Parathyroid adenoma (tissue), 2 donors: Measurements from ENCODE around the gene STOX1.

ENCODE experiments used
- H2AFZ ChIP-seq: fragments of 300-600 bp; sonication (generic); one replicate; pipeline ENCODE4 v1.7.0; 2017; ENCODE audit warnings: antibody characterized with exemption, mild to moderate bottlenecking
- H3K27ac ChIP-seq: fragments of 300-600 bp; sonication (generic); one replicate; pipeline ENCODE4 v1.7.0; 2017
- H3K27me3 ChIP-seq: fragments of 300-600 bp; sonication (generic); one replicate; pipeline ENCODE4 v1.7.0; 2017; ENCODE audit warnings: low read length; ENCODE audit not compliant: control insufficient read depth, insufficient read depth
- H3K36me3 ChIP-seq: fragments of 300-600 bp; sonication (generic); one replicate; pipeline ENCODE4 v1.7.0; 2017; ENCODE audit warnings: low read length; ENCODE audit not compliant: control insufficient read depth, insufficient read depth
- H3K4me1 ChIP-seq: fragments of 300-600 bp; sonication (generic); one replicate; pipeline ENCODE4 v1.7.0; 2017; ENCODE audit warnings: control low read depth
- H3K4me2 ChIP-seq: fragments of 300-600 bp; sonication (generic); one replicate; pipeline ENCODE4 v1.7.0; 2017; ENCODE audit warnings: low read length
- H3K4me3 ChIP-seq: fragments of 300-600 bp; sonication (generic); one replicate; pipeline ENCODE4 v1.7.0; 2017; ENCODE audit warnings: low read depth, low read length
- H3K79me2 ChIP-seq: fragments of 300-600 bp; sonication (generic); one replicate; pipeline ENCODE4 v1.7.0; 2017; ENCODE audit warnings: control low read depth
- H3K9ac ChIP-seq: fragments of 300-600 bp; sonication (generic); one replicate; pipeline ENCODE4 v1.7.0; 2017; ENCODE audit warnings: mild to moderate bottlenecking
- H3K9me3 ChIP-seq: fragments of 300-600 bp; sonication (generic); one replicate; pipeline ENCODE4 v1.7.0; 2017; ENCODE audit warnings: low read length; ENCODE audit not compliant: control insufficient read depth
- TF ChIP-seq, protein P1 (sequence below): fragments of 300-600 bp; sonication (generic); IDR thresholded peaks from one replicate; pipeline ENCODE4 v1.7.0; 2017; ENCODE audit warnings: antibody characterized with exemption, mild to moderate bottlenecking
- donor health status: primary hyperparathyroidism.

Gene STOX1

DNA sequence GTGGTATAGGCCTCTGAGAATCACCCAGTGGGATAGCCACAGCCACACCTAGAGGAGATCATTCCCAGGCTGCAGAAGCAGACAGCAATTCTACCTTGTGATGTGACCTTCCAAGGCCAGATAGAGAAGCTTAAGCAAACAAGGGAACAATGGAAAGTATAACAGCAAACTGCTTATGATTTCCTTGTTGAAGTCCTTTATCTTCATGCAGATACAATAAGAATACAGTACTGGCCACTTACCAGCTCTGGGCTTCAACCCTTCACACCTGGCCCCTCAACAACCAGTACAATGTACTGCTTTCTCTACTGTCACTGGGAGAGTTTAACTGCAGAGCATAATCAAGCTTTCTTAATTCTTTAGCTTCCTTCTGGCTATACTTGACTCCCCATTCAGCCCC lies 51.2 kb downstream of the STOX1 start:
- TF ChIP-seq, protein P1, sequence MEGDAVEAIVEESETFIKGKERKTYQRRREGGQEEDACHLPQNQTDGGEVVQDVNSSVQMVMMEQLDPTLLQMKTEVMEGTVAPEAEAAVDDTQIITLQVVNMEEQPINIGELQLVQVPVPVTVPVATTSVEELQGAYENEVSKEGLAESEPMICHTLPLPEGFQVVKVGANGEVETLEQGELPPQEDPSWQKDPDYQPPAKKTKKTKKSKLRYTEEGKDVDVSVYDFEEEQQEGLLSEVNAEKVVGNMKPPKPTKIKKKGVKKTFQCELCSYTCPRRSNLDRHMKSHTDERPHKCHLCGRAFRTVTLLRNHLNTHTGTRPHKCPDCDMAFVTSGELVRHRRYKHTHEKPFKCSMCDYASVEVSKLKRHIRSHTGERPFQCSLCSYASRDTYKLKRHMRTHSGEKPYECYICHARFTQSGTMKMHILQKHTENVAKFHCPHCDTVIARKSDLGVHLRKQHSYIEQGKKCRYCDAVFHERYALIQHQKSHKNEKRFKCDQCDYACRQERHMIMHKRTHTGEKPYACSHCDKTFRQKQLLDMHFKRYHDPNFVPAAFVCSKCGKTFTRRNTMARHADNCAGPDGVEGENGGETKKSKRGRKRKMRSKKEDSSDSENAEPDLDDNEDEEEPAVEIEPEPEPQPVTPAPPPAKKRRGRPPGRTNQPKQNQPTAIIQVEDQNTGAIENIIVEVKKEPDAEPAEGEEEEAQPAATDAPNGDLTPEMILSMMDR: no peak
- no peak overlapping the region for H3K27ac ChIP-seq
- H3K4me3 ChIP-seq: no peak overlapping the region
- H3K9ac ChIP-seq: no peak overlapping the region
- peaks cover 4% of the 10 kb centered on the region for H3K4me1 ChIP-seq
- no peaks in the 10 kb centered on the region for H3K36me3 ChIP-seq
- H3K9me3 ChIP-seq: no peaks in the 10 kb centered on the region
- H3K79me2 ChIP-seq: no peaks in the 10 kb centered on the region
- H3K27me3 ChIP-seq: no peaks in the 10 kb centered on the region
- no peak overlapping the region for H2AFZ ChIP-seq
- no peak overlapping the region for H3K4me2 ChIP-seq

DNA sequence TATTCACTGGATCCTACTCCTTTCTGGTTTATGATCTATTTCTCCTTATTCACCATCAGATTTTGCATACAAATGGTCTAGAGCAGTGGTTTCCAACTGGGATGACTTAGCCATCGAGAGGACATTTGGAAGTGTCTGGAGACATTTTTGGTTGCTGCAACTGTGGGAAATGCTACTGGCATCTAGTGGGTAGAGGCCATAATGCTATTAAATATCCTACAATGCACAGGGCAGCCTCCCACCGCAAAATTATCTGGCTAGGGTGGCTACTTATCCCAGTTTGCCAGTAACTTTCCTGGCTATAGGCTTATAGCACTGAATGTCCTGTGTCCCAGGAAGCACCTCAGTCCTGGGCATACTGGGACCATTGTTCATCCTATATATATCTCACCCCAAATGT lies 52.3 kb downstream of the STOX1 start:
- Histone ChIP-seq H2AFZ (no peak overlapping the region), H3K27me3 (no peaks in the 10 kb centered on the region), H3K4me2 (no peak overlapping the region), H3K9ac (no peak overlapping the region), H3K79me2 (no peaks in the 10 kb centered on the region), H3K36me3 (no peaks in the 10 kb centered on the region), H3K9me3 (no peaks in the 10 kb centered on the region), H3K4me3 (no peak overlapping the region), H3K4me1 (peaks cover 4% of the 10 kb centered on the region), H3K27ac (no peak overlapping the region)
- TF ChIP-seq, protein P1: no peak

- Histone ChIP-seq H3K4me3 (no peak overlapping the region), H3K79me2 (no peaks in the 10 kb centered on the region), H3K27ac (no peak overlapping the region), H3K9ac (no peak overlapping the region), H3K9me3 (no peaks in the 10 kb centered on the region), H3K4me1 (peaks cover 4% of the 10 kb centered on the region), H3K27me3 (no peaks in the 10 kb centered on the region), H3K4me2 (no peak overlapping the region), H2AFZ (no peak overlapping the region), H3K36me3 (no peaks in the 10 kb centered on the region)
- TF ChIP-seq, protein P1: no peak
Observed at GRCh38 chr10:68880181-68880580, 52.9 kb downstream of the STOX1 start.

DNA sequence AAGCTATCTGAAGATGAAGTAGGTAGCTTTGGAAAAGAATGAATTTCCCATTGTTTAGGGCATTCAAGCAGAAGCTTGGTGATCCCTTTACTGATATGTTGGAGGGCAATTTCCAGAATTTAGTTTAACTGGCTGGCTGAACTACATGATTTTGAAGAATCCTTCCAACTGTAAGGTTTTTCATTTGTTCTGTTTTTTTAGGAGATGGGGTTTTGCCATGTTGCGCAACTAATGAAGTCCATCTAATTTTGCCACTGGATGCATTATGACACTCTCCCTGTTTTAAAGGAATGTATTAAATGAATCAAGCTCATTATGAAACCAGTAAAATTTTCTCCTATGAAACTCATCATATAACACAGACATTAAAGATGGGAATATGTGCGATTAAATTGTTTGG lies 67.7 kb downstream of the STOX1 start:
- Histone ChIP-seq H3K4me3 (no peak overlapping the region), H3K4me2 (no peak overlapping the region), H3K27ac (no peak overlapping the region), H3K4me1 (no peaks in the 10 kb centered on the region), H3K79me2 (no peaks in the 10 kb centered on the region), H2AFZ (no peak overlapping the region), H3K27me3 (no peaks in the 10 kb centered on the region), H3K9me3 (no peaks in the 10 kb centered on the region), H3K36me3 (no peaks in the 10 kb centered on the region), H3K9ac (no peak overlapping the region)
- TF ChIP-seq, protein P1: no peak

GRCh38 chr10:68897336-68897741 lies 70.0 kb downstream of the STOX1 start:
- no peaks in the 10 kb centered on the region for H3K36me3 ChIP-seq

More at GRCh38 chr10:68897336-68897741, 70.0 kb downstream of the STOX1 start:
- Histone ChIP-seq H3K79me2 (no peaks in the 10 kb centered on the region), H3K4me1 (no peaks in the 10 kb centered on the region), H3K4me2 (no peak overlapping the region), H3K4me3 (no peak overlapping the region), H3K27me3 (no peaks in the 10 kb centered on the region), H3K27ac (no peak overlapping the region), H3K9ac (no peak overlapping the region), H3K9me3 (no peaks in the 10 kb centered on the region), H2AFZ (no peak overlapping the region)
- TF ChIP-seq, protein P1: peak; percentile 36
